MM.1S (cell line): ENCODE data around the gene VGLL4.

ENCODE experiments used
- EZH2 ChIP-seq: fragments of 300-600 bp; sonication (generic); optimal IDR thresholded peaks from 2 replicates; pipeline ENCODE3; 2017; ENCODE audit warnings: low read depth, mild to moderate bottlenecking, antibody characterized with exemption, low read length, mixed read lengths
- TF ChIP-seq, protein P1 (sequence below): fragments of 300-600 bp; sonication (generic); IDR thresholded peaks from 2 replicates; pipeline ENCODE4 v1.5.1; 2016; ENCODE audit warnings: antibody characterized with exemption, low read length, mixed read lengths

DNA sequence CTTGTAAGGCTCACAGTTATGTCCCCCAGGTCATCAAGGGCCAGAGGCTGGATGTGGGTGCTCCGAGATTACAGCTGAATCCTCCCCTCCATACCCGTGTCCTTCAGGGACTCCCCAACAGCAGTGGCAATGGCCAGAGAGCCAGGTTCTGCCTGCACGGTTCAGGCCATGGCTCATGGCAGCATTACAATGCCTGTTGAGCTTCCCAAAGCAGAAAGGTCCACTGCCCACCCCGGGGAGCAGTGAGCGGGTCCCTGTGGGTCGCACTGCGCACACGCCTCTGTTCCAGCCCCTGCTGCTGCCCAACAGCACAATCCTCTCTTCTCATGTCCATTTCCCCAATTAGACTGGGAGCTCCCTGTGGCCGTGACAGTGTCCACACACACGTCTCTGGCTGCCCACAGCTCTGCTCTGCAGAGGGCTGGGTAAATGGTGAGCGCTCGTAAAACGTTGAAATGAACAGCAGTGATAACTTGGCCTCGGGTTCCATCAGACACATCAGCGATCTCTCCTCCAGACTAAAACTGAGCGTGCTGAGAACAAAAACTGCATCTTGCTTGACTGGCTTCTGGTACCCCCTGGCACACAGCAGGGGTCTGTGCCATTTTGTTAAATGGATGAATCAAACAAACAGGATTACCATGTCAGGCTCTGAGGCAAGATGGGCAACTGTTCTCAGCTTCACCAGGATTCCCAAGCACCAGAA lies 80.4 kb downstream of the VGLL4 start:
- TF ChIP-seq, protein P1, sequence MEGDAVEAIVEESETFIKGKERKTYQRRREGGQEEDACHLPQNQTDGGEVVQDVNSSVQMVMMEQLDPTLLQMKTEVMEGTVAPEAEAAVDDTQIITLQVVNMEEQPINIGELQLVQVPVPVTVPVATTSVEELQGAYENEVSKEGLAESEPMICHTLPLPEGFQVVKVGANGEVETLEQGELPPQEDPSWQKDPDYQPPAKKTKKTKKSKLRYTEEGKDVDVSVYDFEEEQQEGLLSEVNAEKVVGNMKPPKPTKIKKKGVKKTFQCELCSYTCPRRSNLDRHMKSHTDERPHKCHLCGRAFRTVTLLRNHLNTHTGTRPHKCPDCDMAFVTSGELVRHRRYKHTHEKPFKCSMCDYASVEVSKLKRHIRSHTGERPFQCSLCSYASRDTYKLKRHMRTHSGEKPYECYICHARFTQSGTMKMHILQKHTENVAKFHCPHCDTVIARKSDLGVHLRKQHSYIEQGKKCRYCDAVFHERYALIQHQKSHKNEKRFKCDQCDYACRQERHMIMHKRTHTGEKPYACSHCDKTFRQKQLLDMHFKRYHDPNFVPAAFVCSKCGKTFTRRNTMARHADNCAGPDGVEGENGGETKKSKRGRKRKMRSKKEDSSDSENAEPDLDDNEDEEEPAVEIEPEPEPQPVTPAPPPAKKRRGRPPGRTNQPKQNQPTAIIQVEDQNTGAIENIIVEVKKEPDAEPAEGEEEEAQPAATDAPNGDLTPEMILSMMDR: no peak
- no peak for TF ChIP-seq EZH2
